Upper lobe of left lung (tissue), 6 donors: ENCODE data around the gene CDT1. TPM values are rescaled to one million over a fixed set of nuclear protein-coding genes. Genes with fewer than 3 reads are reported as not detected.

Experiments used
- ATAC-seq, 2 donors: fragments of 200-7000 bp; cut with Tn5 transposase; one replicate each; pipeline ENCODE4 v1.9.1; 2022; ENCODE audit warnings: mild to moderate bottlenecking in 2 of 2, moderate library complexity in 2 of 2; ENCODE audit not compliant: low FRiP score in 2 of 2
- DNase-seq, 2 donors: peaks; one replicate each; pipeline ENCODE4 v3.0.0-alpha.2; 2019 to 2020
- H3K27ac ChIP-seq, 4 donors: fragments of 200-600 bp; sonication (generic); one replicate each; pipeline ENCODE4 v1.5.1; 2016 to 2019
- H3K27me3 ChIP-seq, 4 donors: fragments of 200-600 bp; sonication (generic); one replicate each; pipeline ENCODE4 v1.5.1; 2017 to 2019
- H3K36me3 ChIP-seq, 4 donors: fragments of 200-600 bp; sonication (generic); one replicate each; pipeline ENCODE4 v1.5.1; 2016 to 2019
- H3K4me1 ChIP-seq, 4 donors: fragments of 200-600 bp; sonication (generic); one replicate each; pipeline ENCODE4 v1.5.1; 2018 to 2019
- H3K4me3 ChIP-seq, 4 donors: fragments of 200-600 bp; sonication (generic); one replicate each; pipeline ENCODE4 v1.5.1; 2017 to 2019; ENCODE audit warnings: mild to moderate bottlenecking in 2 of 4, moderate library complexity in 1 of 4
- H3K9me3 ChIP-seq, 4 donors: fragments of 200-600 bp; sonication (generic); one replicate each; pipeline ENCODE4 v1.5.1; 2018 to 2019
- EP300 ChIP-seq, 4 donors: sonication (generic); formaldehyde crosslinking; IDR thresholded peaks; one replicate each; pipeline ENCODE4 v1.5.1; 2017; ENCODE audit warnings: antibody characterized with exemption in 4 of 4, control low read depth in 2 of 4
- POLR2A ChIP-seq, 4 donors: fragments of 450-650 bp; IDR thresholded peaks; one replicate each; pipeline ENCODE4 v1.5.1; 2016 to 2017; ENCODE audit warnings: antibody characterized with exemption in 4 of 4, mild to moderate bottlenecking in 2 of 4
- POLR2AphosphoS5 ChIP-seq, 2 donors: sonication (generic); formaldehyde crosslinking; IDR thresholded peaks; one replicate each; pipeline ENCODE4 v1.5.1; 2017; ENCODE audit warnings: antibody characterized with exemption in 2 of 2
- WGBS, 2 donors: methylation state at CpG; one replicate each; pipeline ENCODE4 v1.1.5; 2017 to 2018; 5-methylcytosine and 5-hydroxymethylcytosine counted together
- total RNA-seq, 6 donors: library from RNA; depleted of rRNA in 4 of 6; stranded (reverse); fragments of >200 nt in 4 of 6; gene quantifications; one replicate each; pipeline versions ENCODE4 v1.1.0 to v1.2.1, GENCODE V29; 2016 to 2021
- TF ChIP-seq, protein P1 (sequence below), 6 experiments: fragments of 450-650 bp in 4 of 6; fragments of 200-600 bp in 2 of 6; sonication (generic) in 2 of 6; IDR thresholded peaks; one replicate each; pipeline ENCODE4 v1.5.1; 2016 to 2019; ENCODE audit warnings: antibody characterized with exemption in 6 of 6
- donor health status: DM: no; HTN: no; CAD: no; lungs with moderate emphysema.
- donor health status: DM: no; HTN: yes; CAD: no; lungs with severe emphysema.

The CDT1 gene
- total RNA-seq, 6 donors from 2014 or later, result 2.3 to 4.7 (median 3.5) TPM; not detected in 1

DNA sequence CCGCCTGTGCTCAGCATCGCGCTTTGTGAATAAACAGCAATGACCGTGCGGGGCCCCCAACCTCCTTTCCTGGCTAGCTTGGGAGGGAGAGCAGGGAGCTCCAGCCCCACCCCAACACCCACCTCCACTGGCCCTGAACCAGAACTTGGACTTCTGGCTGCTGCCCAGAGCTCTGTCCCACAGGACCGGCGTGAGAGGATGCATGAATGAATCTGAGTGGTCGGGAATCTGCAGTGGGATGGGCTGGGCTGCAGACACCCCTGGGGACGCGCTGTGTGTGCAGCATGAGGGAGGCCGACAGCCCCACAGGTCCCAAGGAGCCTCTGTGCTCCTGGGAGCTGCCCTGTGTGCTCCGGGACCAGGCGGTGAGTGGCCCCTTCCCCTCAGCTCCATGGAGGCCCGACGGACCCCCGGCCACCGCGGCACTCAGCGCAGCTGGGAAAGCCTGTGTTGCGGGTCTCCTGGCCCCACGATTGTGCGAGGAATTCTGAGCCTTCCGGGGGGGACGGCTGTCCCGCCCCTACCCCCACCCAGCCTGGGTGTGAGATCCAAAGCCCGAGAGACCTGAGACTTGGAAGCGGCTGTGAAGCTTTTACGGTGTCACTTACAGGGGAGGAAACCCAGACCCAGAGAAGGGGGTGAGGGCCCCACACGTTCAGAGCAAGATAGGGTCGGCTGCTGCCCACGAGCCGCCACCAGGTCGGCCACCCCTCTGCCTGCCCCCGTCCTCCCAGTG, 24.0 kb upstream of the CDT1 start:
- H3K4me3 ChIP-seq, result peak overlapping the region in 1 of 4 donors; percentile 7
- no peak for TF ChIP-seq POLR2AphosphoS5 (IDR thresholded peaks at IDR 0.05)
- TF ChIP-seq POLR2A (IDR thresholded peaks at IDR 0.05), result no peak
- no peak for TF ChIP-seq EP300 (IDR thresholded peaks at IDR 0.05)
- TF ChIP-seq, protein P1, sequence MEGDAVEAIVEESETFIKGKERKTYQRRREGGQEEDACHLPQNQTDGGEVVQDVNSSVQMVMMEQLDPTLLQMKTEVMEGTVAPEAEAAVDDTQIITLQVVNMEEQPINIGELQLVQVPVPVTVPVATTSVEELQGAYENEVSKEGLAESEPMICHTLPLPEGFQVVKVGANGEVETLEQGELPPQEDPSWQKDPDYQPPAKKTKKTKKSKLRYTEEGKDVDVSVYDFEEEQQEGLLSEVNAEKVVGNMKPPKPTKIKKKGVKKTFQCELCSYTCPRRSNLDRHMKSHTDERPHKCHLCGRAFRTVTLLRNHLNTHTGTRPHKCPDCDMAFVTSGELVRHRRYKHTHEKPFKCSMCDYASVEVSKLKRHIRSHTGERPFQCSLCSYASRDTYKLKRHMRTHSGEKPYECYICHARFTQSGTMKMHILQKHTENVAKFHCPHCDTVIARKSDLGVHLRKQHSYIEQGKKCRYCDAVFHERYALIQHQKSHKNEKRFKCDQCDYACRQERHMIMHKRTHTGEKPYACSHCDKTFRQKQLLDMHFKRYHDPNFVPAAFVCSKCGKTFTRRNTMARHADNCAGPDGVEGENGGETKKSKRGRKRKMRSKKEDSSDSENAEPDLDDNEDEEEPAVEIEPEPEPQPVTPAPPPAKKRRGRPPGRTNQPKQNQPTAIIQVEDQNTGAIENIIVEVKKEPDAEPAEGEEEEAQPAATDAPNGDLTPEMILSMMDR (IDR thresholded peaks at IDR 0.05), result no peak
- peak overlapping the region; percentile 64 to 97 (median 95) for H3K27ac ChIP-seq
- no peaks in the 10 kb centered on the region for H3K27me3 ChIP-seq
- no peaks in the 10 kb centered on the region for H3K9me3 ChIP-seq
- peaks cover 0 to 3% (median 0%) of the 10 kb centered on the region in 4 donors for H3K36me3 ChIP-seq
- DNase-seq, result peak in 1 of 2 donors; percentile 77
- 62 to 68% methylated on average over 23 to 33 of the region's 34 CpGs for WGBS, 2 donors
- peaks cover 59 to 86% (median 70%) of the 10 kb centered on the region in 4 donors for H3K4me1 ChIP-seq
- ATAC-seq, result no peak

GRCh38 chr16:88780142-88781062, 23.2 kb upstream of the CDT1 start:
- 68% methylated on average over 11 to 13 of the region's 13 CpGs for WGBS, 2 donors
- DNase-seq (no peak), ATAC-seq (no peak)
- H3K27me3 ChIP-seq, result no peaks in the 10 kb centered on the region
- H3K9me3 ChIP-seq, result no peaks in the 10 kb centered on the region
- no peak for TF ChIP-seq POLR2A (IDR thresholded peaks at IDR 0.05)
- TF ChIP-seq EP300 (IDR thresholded peaks at IDR 0.05), result no peak
- TF ChIP-seq POLR2AphosphoS5 (IDR thresholded peaks at IDR 0.05), result no peak
- TF ChIP-seq, protein P1 (IDR thresholded peaks at IDR 0.05), result no peak
- peaks cover 53 to 79% (median 65%) of the 10 kb centered on the region in 4 donors for H3K4me1 ChIP-seq
- peak overlapping the region in 2 of 4 donors; percentile 10 to 25 for H3K4me3 ChIP-seq
- H3K36me3 ChIP-seq, result peaks cover 0 to 3% (median 0%) of the 10 kb centered on the region in 4 donors
- H3K27ac ChIP-seq, result peak overlapping the region; percentile 92 to 97 (median 95)

DNA sequence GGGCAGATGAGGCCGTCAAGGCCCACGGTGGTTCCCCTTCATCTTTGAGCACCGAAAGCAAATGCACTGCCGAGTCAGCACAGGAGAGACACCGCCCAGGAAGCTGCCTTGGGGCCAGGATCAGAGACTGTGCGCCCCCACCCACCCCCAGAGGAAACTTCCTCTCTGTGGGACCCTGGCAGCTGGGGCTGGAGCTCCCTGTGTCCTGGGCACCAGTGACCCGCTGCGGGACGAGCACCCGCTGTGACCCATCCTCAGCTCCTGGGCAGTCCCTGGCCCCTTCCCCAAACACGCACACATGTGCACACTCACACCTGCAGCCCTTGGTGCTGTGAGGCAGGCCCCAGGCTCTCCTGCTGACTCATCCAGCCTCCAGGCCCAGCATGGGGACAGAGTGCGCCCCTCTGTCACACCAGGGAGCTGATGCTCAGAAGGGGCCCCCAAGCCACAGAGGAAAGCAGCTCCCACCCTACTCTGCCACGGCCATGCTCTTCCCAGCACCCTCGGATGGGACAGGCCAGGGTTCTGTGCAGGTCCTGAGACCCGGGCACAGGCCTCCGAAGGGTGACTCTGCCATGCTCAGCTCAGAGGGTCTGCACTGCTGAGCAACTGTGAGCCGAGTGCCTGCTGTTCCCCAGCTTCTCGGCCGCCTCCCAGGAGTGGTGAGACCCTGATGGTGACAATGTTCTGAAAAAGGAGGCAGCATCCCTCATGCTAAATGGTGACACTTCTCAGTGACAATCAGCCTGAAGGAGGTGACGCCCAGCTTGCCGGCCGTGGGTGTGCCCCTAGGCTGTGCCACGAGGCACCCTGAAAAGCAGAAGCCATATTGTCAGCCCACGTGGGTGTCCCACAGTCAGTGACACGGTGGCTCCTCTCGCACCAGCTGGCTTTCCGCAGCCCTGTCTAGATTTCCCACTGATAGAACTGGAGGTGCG, 22.2 kb upstream of the CDT1 start:
- Histone ChIP-seq H3K4me1 (peaks cover 56 to 76% (median 65%) of the 10 kb centered on the region in 4 donors), H3K36me3 (no peaks in the 10 kb centered on the region), H3K27ac (peak overlapping the region; percentile 92 to 97 (median 95)), H3K9me3 (no peaks in the 10 kb centered on the region), H3K27me3 (no peaks in the 10 kb centered on the region), H3K4me3 (peak overlapping the region in 2 of 4 donors; percentile 10 to 25)
- DNase-seq (peak; percentile 66 to 86), ATAC-seq (peak; percentile 40 to 51)
- TF ChIP-seq POLR2AphosphoS5 (IDR thresholded peaks at IDR 0.05), result peak in 1 of 2 donors; percentile 11
- TF ChIP-seq POLR2A (IDR thresholded peaks at IDR 0.05), result no peak
- WGBS, 2 donors, result 46% methylated on average over 14 to 28 of the region's 28 CpGs

DNA sequence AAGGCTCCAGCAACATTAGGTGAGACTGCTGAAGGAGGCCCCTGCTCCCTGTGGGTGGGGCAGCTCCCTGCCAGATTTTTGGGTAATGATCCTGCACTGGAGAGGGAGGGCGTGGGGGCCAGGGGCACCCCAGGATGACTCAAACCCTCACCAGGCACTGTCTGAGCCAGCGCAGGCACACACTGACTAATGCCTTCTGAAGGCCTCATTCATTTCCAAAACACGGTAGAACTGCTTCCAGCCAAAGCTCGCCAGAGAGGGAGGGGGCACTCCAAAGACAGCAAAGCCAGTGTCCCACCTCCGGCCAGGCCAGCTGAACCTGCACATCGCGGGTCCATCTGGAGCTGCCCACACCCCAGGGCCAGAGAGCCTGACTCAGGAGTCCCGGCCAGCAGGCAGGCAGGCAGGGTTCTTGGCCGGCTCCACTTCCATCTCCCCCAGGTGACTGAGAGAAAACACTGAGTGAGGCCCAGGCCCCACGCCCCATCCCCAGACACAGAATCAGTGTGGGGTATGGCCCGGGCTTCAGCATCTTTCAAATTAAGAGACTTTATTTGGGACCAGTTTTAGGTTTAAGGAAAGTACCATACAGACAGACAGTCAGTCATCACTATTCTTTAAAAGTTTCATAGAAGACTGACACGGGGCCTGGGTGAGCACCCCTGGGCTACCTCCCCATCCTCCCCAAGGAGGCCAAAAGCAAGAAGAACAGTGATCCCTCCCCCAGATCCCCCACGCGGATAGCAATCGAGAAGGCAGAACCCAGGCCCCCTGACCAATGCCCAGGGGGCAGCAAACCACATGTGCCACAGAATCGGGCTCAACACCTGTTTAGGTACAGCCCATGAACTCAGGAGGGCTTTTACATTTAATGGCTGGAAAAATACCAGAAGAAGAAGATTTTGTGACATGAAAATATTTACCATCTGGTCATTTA, 20.9 kb upstream of the CDT1 start:
- Histone ChIP-seq H3K4me3 (peak overlapping the region in 3 of 4 donors; percentile 91 to 95 (median 94)), H3K9me3 (no peaks in the 10 kb centered on the region), H3K4me1 (peaks cover 56 to 68% (median 61%) of the 10 kb centered on the region in 4 donors), H3K36me3 (no peaks in the 10 kb centered on the region), H3K27me3 (no peaks in the 10 kb centered on the region), H3K27ac (peak overlapping the region; percentile 92 to 97 (median 95))
- ATAC-seq, result no peak
- TF ChIP-seq POLR2A (IDR thresholded peaks at IDR 0.05), result no peak
- no peak for TF ChIP-seq POLR2AphosphoS5 (IDR thresholded peaks at IDR 0.05)
- no peak for TF ChIP-seq EP300 (IDR thresholded peaks at IDR 0.05)
- TF ChIP-seq, protein P1 (IDR thresholded peaks at IDR 0.05), result no peak
- 41 to 65% methylated on average over 11 to 15 of the region's 16 CpGs for WGBS, 2 donors
- no peak for DNase-seq
